ENCODE results near the gene DNAJB6.

DNAJB6 gene

DNA sequence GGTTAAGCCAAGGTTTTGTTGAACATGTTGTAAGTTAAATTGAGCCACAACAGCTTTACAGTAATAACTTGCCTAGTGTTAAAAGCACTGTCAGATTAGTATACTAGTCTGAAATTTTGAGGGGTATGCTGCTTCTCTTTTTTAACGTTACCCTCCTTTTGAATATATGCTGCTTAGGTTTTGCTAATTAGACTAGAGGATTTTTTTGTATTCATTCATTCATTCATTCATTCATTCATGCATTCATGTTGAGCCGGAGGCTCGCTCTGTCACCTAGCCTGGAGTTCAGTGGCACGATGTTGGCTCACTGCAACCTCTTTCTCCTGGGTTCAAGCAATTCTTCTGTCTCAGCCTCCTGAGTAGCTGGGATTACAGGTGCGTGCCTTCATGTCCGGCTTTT is 24.7 kb downstream of the DNAJB6 start:
- TF ChIP-seq, protein P1, sequence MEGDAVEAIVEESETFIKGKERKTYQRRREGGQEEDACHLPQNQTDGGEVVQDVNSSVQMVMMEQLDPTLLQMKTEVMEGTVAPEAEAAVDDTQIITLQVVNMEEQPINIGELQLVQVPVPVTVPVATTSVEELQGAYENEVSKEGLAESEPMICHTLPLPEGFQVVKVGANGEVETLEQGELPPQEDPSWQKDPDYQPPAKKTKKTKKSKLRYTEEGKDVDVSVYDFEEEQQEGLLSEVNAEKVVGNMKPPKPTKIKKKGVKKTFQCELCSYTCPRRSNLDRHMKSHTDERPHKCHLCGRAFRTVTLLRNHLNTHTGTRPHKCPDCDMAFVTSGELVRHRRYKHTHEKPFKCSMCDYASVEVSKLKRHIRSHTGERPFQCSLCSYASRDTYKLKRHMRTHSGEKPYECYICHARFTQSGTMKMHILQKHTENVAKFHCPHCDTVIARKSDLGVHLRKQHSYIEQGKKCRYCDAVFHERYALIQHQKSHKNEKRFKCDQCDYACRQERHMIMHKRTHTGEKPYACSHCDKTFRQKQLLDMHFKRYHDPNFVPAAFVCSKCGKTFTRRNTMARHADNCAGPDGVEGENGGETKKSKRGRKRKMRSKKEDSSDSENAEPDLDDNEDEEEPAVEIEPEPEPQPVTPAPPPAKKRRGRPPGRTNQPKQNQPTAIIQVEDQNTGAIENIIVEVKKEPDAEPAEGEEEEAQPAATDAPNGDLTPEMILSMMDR (IDR thresholded peaks at IDR 0.05; ENCODE audit: low read depth, low read length, missing control alignments) = no peak
- in situ Hi-C loops (cut with HindIII; ENCODE audit: low sequenced_read_pairs) = no loop called here
- H3K4me3 ChIP-seq (ENCODE audit: low read depth, low read length) = no peak overlapping the region
- no peak for DNase-seq (ENCODE audit: low read depth)

DNA sequence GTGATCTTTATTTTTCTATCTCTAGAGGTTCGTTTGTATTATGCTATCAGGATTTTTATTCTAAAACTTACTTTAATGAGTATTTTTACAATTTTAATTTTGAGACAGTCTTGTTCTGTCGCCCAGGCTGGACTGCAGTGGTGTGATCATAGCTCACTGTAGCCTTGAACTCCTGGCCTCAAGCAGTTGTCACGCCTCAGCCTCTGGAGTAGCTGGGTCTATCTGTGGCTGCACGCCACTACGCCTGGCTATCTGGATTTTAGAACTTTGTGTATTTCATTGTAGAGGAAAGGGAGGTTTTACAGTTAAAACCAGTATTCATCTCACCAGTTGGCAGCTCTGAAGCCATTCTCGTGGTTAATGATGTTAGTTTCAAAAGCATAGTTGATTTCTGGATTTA is 25.9 kb downstream of the DNAJB6 start:
- no peak for DNase-seq (ENCODE audit: low read depth)
- H3K4me3 ChIP-seq (ENCODE audit: low read depth, low read length) = no peak overlapping the region
- TF ChIP-seq, protein P1 (IDR thresholded peaks at IDR 0.05; ENCODE audit: low read depth, low read length, missing control alignments) = no peak
- in situ Hi-C loops (cut with HindIII; ENCODE audit: low sequenced_read_pairs) = no loop called here

DNA sequence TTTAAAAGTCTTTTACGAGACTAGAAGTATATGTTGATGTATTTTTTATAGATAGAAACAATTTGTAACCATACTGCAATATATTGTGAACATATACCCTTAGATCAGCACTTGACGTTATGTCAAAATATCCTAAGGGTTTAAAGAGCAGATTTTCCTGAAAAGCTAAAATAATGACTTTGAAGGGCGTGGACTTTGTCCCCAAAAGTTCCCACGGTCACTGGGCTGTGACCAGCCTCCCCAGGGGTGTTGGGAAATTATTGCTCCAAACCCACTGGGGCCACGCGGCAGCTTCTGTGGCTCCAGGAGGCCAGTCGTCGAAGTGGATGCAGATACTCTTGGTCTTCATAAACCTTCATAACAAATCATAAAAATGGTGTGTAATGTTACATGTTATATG is 29.9 kb downstream of the DNAJB6 start:
- TF ChIP-seq, protein P1 (IDR thresholded peaks at IDR 0.05; ENCODE audit: low read depth, low read length, missing control alignments) = no peak
- in situ Hi-C loops (cut with HindIII; ENCODE audit: low sequenced_read_pairs) = no loop called here
- DNase-seq (ENCODE audit: low read depth) = no peak
- no peak overlapping the region for H3K4me3 ChIP-seq (ENCODE audit: low read depth, low read length)

DNA sequence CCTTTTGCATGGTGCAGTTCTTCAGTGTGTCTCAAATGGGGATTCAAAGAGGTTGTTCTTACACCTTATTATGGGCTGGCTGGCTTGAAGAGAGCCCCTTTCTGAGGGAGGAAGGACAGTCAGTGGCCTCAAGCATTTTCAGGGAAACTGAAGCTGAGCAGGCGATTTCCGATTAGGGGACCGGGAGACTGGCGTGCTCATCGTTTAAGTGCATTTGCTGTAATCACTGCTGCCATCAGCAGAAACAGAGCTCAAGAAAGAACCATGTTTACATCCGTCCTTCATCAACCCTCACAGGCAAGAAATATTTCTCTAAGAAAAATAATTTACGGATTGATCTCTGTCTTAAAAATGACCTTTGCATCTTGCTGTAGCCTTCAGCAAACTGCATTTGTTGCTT is 32.2 kb downstream of the DNAJB6 start:
- DNase-seq (ENCODE audit: low read depth) = no peak
- in situ Hi-C loops (cut with HindIII; ENCODE audit: low sequenced_read_pairs) = no loop called here
- no peak overlapping the region for H3K4me3 ChIP-seq (ENCODE audit: low read depth, low read length)
- TF ChIP-seq, protein P1 (IDR thresholded peaks at IDR 0.05; ENCODE audit: low read depth, low read length, missing control alignments) = no peak

DNA sequence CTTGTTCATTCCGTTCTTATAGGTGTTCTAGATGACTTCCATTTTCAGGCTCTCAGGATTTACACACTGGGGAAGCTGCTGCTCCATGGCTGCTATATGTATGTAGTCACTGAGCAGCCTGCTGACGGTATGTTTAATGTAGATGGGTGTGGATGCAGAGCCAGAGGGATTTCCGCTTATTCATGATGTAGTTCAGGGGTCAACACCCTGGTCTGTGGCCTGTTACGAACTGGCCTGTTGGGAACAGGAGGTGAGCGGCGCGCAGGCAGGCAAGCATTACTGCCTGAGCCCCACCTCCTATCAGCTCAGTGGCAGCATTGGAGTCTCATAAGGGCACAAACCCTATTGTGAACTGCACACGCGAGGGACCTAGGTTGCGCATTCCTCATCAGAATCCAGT is 33.9 kb downstream of the DNAJB6 start:
- TF ChIP-seq, protein P1 (IDR thresholded peaks at IDR 0.05; ENCODE audit: low read depth, low read length, missing control alignments) = no peak
- in situ Hi-C loops (cut with HindIII; ENCODE audit: low sequenced_read_pairs) = no loop called here
- H3K4me3 ChIP-seq (ENCODE audit: low read depth, low read length) = no peak overlapping the region
- DNase-seq (ENCODE audit: low read depth) = no peak

DNA sequence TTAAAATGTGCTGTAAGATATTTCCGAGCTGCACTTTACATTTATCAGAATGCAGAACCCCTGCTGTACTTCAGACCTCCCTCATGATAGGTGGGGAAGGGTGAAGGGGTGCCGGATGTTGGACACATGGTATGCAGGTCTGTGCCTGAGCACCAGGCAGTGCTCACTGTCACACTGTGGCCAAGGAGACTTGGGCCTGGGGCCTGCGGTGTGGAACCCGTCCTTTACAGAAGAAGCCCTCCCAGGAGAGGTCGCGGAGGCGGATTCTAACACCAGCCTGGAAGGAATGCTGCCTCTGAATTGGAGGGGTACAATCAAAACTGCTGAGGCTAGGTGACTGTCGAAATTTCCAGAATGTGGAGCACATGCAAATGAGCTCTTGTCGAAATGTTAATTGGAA is 34.5 kb downstream of the DNAJB6 start:
- in situ Hi-C loops (cut with HindIII; ENCODE audit: low sequenced_read_pairs) = no loop called here
- TF ChIP-seq, protein P1 (IDR thresholded peaks at IDR 0.05; ENCODE audit: low read depth, low read length, missing control alignments) = no peak
- no peak overlapping the region for H3K4me3 ChIP-seq (ENCODE audit: low read depth, low read length)
- DNase-seq (ENCODE audit: low read depth) = no peak
